Frontal cortex (tissue), 4 donors: ENCODE results near the gene ANKRD63. TPM values are rescaled to one million over a fixed set of nuclear protein-coding genes. Genes with fewer than 3 reads are reported as not detected.

Experiments
- DNase-seq, 2 donors: peaks; one replicate each; pipeline ENCODE4 v3.0.0; 2012; ENCODE audit warnings: low spot score in 2 of 2
- FAIRE-seq: peaks from 2 replicates; lab custom pipeline; 2012; peaks lifted over from hg19 to GRCh38; lab: Jason Lieb, UNC
- total RNA-seq: library from RNA; depleted of rRNA; stranded (reverse); fragments of >200 nt; gene quantifications from one replicate; pipeline ENCODE4 v1.2.3, GENCODE V29; 2014
- donor health status: control.
- donor health status: control.
- donor health status: control.

The ANKRD63 gene
- total RNA-seq, 1 donor from 2014 or later, result 2.0 TPM

DNA sequence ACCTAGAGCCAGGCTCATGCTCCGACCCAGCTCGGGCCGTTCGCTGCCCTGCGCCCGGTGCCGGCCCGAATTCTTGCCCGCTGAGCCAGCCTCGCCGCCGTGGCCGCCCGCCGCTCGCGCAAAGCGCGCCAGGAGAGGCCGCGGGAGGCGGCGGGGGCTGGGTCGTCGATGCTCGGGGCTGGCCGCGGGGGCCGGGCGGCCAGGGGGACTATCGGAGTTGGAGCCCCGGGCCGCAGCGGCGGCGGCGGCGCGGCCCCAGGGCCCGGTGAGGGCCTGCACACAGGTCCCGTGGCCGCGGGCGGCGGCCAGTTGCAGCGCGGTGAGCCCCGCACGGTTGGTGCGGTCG is 1.1 kb downstream of the ANKRD63 start:
- DNase-seq (no peak), FAIRE-seq (no peak)

DNA sequence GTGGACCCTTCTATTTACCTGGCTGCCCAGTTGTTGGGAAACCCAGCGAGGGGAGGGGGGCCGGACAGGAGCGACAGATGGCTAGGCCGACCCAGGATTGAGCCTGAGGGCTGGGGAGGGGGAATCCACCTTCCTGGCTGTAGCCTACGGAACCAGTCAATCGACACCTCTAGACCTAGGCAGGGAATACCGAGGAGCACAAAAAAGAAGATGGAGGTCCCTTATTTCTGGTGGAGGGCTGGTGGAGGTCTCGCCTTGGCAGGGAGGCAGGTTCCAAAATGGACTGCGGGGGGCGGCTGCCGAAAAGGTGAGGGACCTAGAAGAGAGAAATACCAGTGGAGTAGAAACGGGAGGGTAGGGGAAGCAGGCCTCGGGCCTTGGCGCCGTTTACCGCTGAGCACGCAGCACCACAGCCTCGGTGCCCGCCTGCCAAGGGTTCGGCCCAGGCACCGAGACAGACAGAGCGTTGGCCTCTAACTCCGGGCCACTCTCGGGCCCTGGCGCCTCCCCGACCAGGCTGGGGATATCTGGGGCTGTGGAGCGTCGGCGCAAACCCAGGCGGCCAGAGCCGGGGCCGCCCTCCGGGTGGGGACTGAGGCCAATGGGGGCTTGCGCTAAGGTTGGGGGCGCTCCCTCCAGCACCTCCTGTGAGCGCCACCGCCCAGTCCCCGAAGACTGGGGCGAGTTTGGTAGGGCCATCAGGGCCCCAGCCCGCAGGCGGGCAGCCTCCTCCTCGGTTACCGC is 1.6 kb downstream of the ANKRD63 start:
- FAIRE-seq (no peak), DNase-seq (no peak)

DNA sequence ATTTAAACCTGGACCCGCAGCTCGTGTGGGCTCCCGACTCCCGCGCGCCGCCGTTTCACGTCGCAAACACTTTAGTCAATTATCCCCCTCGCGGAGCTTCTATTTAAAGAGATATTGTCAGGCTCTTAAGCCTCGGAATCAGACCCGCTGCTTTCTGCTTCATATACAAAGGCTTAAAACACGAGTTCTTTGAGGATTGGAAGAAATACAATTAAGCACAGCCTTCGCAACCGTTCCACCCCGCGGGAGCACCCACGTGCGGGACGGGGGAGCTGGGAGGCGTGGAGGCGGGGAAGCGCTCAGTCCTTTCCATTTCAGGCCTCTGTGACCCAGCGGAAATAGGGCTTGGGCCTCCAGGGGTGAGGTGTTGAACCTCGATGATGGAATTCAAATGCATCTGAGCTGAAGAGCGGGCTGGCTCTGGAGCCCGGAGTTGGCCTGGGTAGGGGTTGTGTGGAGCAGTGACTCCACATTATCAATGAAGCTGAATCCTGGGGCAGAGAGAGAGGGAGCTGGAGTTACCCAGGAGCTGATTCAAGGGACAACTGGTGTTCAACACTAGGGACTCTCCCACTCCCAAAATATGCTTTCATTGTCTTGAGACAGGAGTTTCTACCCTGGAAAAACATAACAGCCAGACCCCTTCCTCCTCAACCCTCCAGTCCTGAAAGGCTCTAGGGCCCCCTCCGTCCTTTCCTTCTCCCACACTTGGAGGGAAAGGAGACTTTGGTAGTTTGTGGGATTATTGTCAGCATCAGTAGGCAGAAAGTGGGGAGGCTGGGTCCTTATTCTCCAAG is 2.4 kb downstream of the ANKRD63 start:
- FAIRE-seq, result no peak

GRCh38 chr15:40279437-40280141 is 3.3 kb downstream of the ANKRD63 start:
- DNase-seq (peak; percentile 84 to 88), FAIRE-seq (no peak)

More for the DNA sequence above, 2.4 kb downstream of the ANKRD63 start:
- no peak for DNase-seq

- no peak for DNase-seq
These were observed 4.8 kb downstream of the ANKRD63 start for GRCh38 chr15:40278026-40278425.

GRCh38 chr15:40277471-40277870 is 5.4 kb downstream of the ANKRD63 start:
- DNase-seq (no peak), FAIRE-seq (no peak)

More at GRCh38 chr15:40278026-40278425, 4.8 kb downstream of the ANKRD63 start:
- no peak for FAIRE-seq

DNA sequence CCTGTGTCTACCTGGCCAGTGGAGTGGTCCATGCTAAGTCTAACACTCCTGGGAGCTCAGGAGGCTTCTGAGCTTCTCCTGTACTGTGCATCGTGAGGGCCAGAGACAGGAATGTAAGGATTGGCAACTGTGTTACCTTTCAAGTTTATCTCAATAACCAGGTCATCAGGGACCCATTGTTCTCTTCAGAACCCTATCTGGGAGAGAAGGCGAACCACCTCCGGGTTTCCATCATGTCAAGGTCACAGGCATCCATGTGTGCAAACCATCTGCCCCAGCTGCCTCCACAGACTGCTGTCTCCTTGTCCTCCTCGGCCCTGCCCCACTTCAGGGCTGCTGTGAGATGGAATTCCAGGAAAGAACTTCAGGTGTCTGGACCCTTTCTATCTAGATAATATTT is 5.9 kb downstream of the ANKRD63 start:
- DNase-seq, result no peak
- FAIRE-seq, result no peak

DNA sequence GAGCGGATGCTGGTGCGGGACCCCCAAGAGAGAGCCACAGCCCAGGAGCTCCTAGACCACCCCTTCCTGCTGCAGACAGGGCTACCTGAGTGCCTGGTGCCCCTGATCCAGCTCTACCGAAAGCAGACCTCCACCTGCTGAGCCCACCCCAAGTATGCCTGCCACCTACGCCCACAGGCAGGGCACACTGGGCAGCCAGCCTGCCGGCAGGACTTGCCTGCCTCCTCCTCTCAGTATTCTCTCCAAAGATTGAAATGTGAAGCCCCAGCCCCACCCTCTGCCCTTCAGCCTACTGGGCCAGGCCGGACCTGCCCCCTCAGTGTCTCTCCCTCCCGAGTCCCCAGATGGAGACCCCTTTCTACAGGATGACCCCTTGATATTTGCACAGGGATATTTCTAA is 6.9 kb downstream of the ANKRD63 start:
- FAIRE-seq, result no peak

DNA sequence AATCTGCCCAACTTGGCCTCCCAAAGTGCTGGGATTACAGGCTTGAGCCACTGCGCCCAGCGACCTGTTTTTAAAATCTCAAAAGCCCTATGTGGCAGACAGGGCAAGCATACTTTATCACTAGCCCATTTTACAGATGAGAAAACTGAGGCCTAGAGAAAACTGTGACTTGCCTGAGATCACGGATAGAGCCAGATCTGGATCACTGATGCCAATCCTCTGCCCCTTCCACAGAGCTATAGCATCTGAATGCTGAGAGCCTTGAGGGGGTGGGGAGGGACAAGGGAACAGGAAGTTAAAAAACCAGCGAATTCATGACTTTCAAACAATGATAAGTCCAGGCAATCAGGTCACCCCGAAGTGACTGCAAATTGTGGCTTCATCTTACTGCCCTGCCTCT is 7.3 kb downstream of the ANKRD63 start:
- DNase-seq (no peak), FAIRE-seq (no peak)

More for the DNA sequence above, 6.9 kb downstream of the ANKRD63 start:
- DNase-seq, result no peak

DNA sequence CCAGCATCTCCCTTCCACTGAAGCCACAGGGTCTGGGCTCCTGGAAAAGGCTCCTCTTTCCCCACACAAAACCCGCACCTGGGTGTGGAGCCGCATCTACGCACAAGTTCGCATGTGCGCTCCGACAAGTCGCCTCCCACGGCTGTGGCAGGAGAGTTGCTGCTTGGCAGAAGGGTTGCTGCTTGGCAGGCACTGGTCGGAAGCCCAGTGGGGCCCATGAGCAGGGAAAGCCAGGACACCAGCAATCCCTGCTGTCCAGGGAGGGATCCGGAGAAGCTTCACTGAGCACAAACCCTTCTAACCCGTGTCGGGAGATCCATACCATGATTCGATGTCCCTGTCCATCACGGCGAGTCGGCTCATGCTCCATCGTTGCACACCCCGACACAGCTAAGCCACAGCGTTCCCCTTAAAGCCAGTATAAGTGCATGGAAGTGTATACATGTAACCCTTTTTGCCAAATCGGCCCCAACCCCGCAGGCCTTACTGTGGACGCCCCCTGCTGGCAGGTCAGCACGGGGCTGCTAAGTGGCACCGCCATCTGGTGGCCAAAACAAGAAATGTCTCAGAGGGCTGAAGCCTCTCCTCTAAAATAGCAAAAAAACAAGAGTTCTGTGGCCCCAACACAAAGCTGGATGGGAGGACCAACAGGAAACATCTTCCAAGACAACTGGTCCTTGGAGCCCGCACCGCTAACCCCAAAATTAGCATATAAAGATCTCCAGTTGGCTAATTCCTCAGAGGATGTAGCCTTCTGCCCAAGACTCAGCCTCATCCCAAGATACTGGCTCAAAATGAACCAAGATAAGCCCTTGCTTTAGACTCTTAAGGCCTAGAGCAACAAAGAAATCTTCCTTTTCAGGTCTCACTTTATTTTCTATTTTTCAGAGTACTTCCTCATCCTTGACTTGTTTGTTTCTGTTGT is 8.3 kb downstream of the ANKRD63 start:
- DNase-seq (peak; percentile 72 to 83), FAIRE-seq (no peak)

- no peak for FAIRE-seq
- no peak for DNase-seq
These were observed 9.4 kb downstream of the ANKRD63 start for GRCh38 chr15:40273428-40273827.

DNA sequence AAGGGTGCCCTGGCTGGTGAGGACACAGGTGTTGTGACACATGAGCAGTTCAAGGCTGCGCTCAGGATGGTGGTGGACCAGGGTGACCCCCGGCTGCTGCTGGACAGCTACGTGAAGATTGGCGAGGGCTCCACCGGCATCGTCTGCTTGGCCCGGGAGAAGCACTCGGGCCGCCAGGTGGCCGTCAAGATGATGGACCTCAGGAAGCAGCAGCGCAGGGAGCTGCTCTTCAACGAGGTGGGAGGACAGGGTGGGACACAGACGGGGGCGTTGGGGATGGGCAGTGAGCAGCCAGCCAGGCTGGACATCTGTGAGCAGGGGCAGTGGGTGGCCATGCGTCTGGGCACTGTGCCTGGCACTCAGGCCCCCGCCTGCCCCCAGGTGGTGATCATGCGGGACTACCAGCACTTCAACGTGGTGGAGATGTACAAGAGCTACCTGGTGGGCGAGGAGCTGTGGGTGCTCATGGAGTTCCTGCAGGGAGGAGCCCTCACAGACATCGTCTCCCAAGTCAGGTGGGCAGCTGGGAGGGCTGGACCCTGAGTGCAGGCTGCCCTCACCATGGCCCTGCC is 10.3 kb downstream of the ANKRD63 start:
- FAIRE-seq, result no peak

GRCh38 chr15:40271685-40272484 is 11.0 kb downstream of the ANKRD63 start:
- DNase-seq (no peak), FAIRE-seq (no peak)

More for the DNA sequence above, 10.3 kb downstream of the ANKRD63 start:
- DNase-seq, result no peak

DNA sequence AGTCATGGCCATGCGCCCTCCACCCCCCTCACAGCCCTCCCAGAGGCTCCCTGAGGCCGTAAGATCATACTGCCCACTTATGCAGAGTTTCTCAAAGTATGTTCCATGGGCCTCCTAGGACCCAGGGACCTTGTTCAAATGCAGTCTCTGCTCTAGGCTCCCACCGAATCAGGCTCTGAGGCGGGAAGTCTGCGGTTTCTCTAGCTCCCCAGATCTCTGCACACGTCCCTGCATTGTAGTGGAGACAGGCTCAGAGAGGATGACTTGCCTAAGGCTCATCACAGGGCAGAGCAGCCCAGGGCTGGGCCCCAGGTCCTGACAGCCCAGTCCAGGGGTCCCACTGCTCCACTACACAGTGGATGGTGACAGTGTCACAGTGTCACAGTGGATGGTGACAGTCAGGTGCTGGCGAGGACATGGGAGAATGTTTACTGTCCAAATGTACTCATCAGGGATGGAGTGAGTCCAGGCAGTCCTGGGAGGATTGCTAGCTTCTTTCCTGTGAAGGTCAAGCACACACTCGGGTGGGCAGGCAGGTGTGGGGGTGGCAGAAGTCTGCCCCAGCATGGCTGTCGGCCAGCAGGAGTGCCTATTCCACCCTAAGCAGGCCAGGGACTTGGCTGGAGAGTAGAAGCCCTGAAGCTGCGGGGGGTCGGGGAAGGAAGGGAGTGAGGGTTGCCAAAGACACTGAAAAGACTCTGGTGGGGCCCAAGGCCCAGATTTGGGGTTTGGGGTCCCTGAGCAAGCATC is 12.4 kb downstream of the ANKRD63 start:
- FAIRE-seq (no peak), DNase-seq (no peak)

DNA sequence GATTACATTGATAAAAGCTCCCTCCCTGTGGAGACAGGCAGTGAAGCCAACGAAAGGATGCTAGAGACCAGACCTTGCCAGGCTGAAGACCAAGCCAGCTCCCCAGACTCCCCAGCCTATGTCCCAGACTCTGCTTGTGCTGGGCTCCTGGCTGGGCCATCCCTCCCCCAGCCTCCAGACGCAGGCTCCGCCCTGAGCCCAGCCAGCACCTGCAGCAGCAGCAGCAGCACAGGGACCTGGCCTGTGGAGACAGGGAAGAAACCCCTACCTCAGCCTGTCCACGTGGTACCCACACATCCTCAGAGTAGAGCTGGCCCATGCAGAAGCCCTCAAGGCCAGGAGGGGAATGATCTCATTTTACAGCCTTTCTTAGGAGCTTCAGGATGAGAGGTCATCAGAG is 13.3 kb downstream of the ANKRD63 start:
- FAIRE-seq (no peak), DNase-seq (no peak)

DNA sequence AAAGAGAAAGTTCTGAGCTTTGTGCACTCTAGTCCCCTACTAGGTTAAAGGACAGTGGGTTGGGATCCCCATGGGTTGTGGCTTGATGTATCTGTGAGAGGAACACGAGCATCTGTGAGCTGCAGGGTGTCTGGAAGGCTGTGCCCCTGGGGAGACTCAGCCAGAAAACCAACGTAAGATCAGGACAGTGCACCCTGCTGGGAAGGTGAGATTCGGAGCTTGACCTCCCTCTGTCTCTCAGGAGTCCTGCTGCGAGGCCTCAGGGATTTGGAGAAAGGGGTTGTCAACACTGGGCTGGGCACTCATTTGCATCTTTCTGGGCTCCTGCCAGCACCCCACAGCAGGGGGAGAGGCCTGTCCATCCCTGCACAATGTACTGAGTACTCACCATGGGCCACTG is 15.2 kb downstream of the ANKRD63 start:
- FAIRE-seq (no peak), DNase-seq (no peak)

DNA sequence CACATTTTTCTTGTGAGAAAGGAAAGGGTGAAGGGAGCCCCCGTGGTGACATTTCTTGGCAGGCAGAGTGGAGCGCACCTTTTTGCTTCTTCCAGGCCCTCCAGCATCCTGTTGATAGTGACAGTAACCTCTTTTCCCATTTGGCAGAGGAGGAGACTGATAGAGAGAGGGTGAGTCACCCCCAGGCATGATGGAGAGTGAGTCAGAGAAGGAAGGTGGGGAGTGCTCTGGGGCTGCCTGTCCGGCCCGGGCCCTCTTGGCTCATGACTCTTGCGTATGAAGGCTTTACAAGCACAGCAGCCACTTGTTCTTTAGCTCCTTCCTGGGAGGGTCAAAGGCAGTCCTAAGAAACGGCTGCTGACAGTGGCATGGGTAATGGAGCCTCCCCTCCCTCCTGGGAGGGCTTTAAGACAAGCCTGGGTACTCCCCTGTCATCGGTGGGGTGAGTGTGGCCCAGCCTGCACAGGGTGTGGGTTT is 16.0 kb downstream of the ANKRD63 start:
- FAIRE-seq (no peak), DNase-seq (no peak)

GRCh38 chr15:40265875-40266274 is 17.0 kb downstream of the ANKRD63 start:
- no peak for FAIRE-seq
- no peak for DNase-seq
